NT2/D1 (cell line): Measurements from ENCODE around the gene ZNF653.

Source experiments
- DNase-seq: peaks from one replicate; pipeline ENCODE4 v3.0.0-alpha.2; 2011; ENCODE audit warnings: low read depth, low spot score
- H3K27me3 ChIP-seq: 2 replicates; pipeline ENCODE4 v1.6.0; 2011; ENCODE audit warnings: mild to moderate bottlenecking; ENCODE audit not compliant: insufficient read length, insufficient read depth
- H3K36me3 ChIP-seq: 2 replicates; pipeline ENCODE4 v1.6.1; 2011; ENCODE audit warnings: mild to moderate bottlenecking, low read length, mixed read lengths; ENCODE audit not compliant: insufficient read depth, insufficient read length
- H3K4me1 ChIP-seq: 2 replicates; pipeline ENCODE4 v1.5.1; 2011; ENCODE audit not compliant: insufficient read depth, insufficient read length
- H3K4me3 ChIP-seq: 2 replicates; pipeline ENCODE4 v1.5.1; 2011; ENCODE audit warnings: low read depth; ENCODE audit not compliant: insufficient read length
- H3K9ac ChIP-seq: 2 replicates; pipeline ENCODE4 v1.6.0; 2011; ENCODE audit warnings: low read depth; ENCODE audit not compliant: insufficient read length
- H3K9me3 ChIP-seq: 2 replicates; pipeline ENCODE4 v1.5.1; 2011; ENCODE audit warnings: mild to moderate bottlenecking, low read length; ENCODE audit not compliant: insufficient read depth
- SUZ12 ChIP-seq: IDR thresholded peaks from 2 replicates; pipeline ENCODE4 v1.6.1; 2011; ENCODE audit not compliant: insufficient read length, insufficient read depth; ENCODE audit errors: extremely low read depth
- YY1 ChIP-seq: IDR thresholded peaks from 2 replicates; pipeline ENCODE4 v1.6.1; 2011; ENCODE audit not compliant: insufficient read length, insufficient read depth
- ZNF274 ChIP-seq: IDR thresholded peaks from 2 replicates; pipeline ENCODE4 v1.6.1; 2011; ENCODE audit warnings: mild to moderate bottlenecking, low read depth, low read length

The ZNF653 gene

GRCh38 chr19:11486661-11487503 is 18.8 kb downstream of the ZNF653 start:
- Histone ChIP-seq H3K27me3 (peaks cover 1% of the 10 kb centered on the region), H3K36me3 (peaks cover 11% of the 10 kb centered on the region), H3K9ac (no peak overlapping the region), H3K4me1 (peaks cover 3% of the 10 kb centered on the region), H3K9me3 (no peaks in the 10 kb centered on the region), H3K4me3 (no peak overlapping the region)
- DNase-seq: no peak
- no peak for TF ChIP-seq ZNF274
- TF ChIP-seq YY1: no peak
- no peak for TF ChIP-seq SUZ12

DNA sequence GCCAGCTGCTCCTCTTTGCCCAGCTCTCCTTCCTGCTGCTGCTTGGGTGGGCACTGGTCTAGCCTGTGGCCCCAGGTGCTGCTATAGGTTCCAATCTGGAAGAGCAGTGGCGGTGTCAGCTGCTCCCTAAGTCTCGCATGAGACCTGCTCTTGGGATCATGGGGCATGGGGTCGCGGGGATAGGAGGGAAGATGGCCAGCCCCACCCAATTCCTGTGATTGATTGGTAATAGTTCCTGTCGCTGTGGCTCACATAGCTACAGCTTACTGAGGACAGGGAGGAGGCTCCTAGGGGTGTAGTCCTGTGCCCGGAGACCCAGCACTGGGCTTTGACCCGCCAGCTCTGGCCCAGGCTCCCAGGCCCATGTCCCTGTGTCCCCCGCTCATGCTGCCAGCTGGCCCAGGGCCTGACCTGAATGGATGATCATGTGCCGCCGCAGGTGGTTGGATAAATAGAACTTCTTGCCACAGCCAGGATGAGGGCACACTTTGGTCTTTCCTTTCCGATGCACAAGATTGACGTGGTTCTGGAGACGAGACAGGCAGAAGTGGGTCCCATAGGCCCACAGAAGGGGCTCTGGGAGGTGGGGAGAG is 20.3 kb downstream of the ZNF653 start:
- DNase-seq: no peak
- peak overlapping the region; percentile 44 for H3K9ac ChIP-seq
- H3K9me3 ChIP-seq: no peaks in the 10 kb centered on the region

GRCh38 chr19:11483366-11484111 is 22.1 kb downstream of the ZNF653 start:
- Histone ChIP-seq H3K9me3 (no peaks in the 10 kb centered on the region), H3K27me3 (peaks cover 30% of the 10 kb centered on the region), H3K9ac (no peak overlapping the region), H3K4me1 (peaks cover 16% of the 10 kb centered on the region), H3K36me3 (peaks cover 7% of the 10 kb centered on the region), H3K4me3 (no peak overlapping the region)
- no peak for DNase-seq
- TF ChIP-seq SUZ12 (no peak), YY1 (no peak), ZNF274 (no peak)

More for the DNA sequence above, 20.3 kb downstream of the ZNF653 start:
- TF ChIP-seq SUZ12: no peak
- TF ChIP-seq ZNF274: no peak
- no peak for TF ChIP-seq YY1
- Histone ChIP-seq H3K27me3 (peaks cover 17% of the 10 kb centered on the region), H3K36me3 (peaks cover 7% of the 10 kb centered on the region), H3K4me3 (no peak overlapping the region), H3K4me1 (peaks cover 11% of the 10 kb centered on the region)

GRCh38 chr19:11482384-11483050 is 23.1 kb downstream of the ZNF653 start:
- Histone ChIP-seq H3K9ac (peak overlapping the region; percentile 64), H3K9me3 (no peaks in the 10 kb centered on the region), H3K4me1 (peaks cover 16% of the 10 kb centered on the region), H3K36me3 (peaks cover 6% of the 10 kb centered on the region), H3K27me3 (peaks cover 31% of the 10 kb centered on the region), H3K4me3 (peak overlapping the region; percentile 46)
- no peak for DNase-seq
- TF ChIP-seq YY1 (no peak), ZNF274 (no peak), SUZ12 (no peak)

DNA sequence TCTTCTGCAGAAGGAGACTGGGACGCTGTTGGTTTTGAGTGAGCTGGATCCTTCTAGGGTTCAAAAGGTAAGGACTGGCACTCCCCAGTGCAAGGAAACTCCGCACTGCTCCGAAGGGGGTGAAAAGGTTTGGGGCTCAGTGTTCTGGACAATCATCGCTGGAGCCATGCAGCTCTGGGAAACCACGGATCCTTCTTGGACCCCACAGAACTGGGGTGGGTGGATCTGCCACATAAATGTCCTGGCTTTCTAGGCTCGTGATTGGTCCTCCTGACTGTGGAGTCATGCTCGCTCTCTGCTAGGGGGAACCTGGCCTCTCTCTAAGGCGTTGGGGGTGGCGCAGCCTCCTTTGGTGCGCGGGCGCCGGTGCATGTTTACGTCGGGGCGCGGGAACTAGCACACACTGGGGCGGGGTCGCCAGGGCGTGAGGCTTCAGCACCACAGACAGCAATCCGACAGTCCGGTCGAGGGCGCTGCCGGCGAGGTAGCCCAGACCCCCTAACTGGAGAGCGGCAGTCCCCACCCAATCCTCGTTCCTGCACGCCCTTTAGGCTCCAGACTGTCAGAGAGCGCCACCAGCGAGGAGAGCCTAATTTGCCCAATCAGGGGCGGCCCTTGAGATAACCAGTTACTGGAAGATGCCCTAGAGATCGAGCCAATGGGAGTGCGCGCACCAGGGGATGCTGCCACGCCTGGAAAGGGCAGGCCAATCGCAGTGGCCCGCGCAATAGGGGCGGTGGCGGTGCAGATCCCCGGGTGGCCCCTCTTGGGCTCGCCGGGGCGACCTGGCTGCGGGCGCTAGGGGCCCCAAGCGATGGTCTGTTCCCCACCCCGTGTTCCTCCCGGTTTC is 23.9 kb downstream of the ZNF653 start:
- peak; percentile 76 for DNase-seq
- peak overlapping the region; percentile 64 for H3K9ac ChIP-seq
- no peaks in the 10 kb centered on the region for H3K9me3 ChIP-seq
- H3K36me3 ChIP-seq: peaks cover 2% of the 10 kb centered on the region
- peaks cover 16% of the 10 kb centered on the region for H3K4me1 ChIP-seq
- no peak for TF ChIP-seq ZNF274
- TF ChIP-seq SUZ12: no peak
- no peak for TF ChIP-seq YY1
- H3K27me3 ChIP-seq: peaks cover 31% of the 10 kb centered on the region
- peak overlapping the region; percentile 46 for H3K4me3 ChIP-seq
